ENCODE results near the gene ZNF830. TPM values are rescaled to one million over a fixed set of nuclear protein-coding genes. Genes with fewer than 3 reads are reported as not detected.
"Not testable (repeated sequence)": the region's sequence is repeated elsewhere in the genome, so short reads cannot be mapped to it uniquely, and the experiment has no call there.

ZNF830 gene
- 10 to 100 TPM; 28.0 to 33.3 TPM for total RNA-seq
- total RNA-seq, result 36.3 to 45.5 reads per million in 2 donors

- peaks cover 16% of the 10 kb centered on the region for H3K4me1 Mint-ChIP-seq
- peaks cover 2% of the 10 kb centered on the region for H3K27me3 Mint-ChIP-seq
- peak within 1 kb of the TSS; percentile 96 for H3K27ac Mint-ChIP-seq
- no peaks in the 10 kb centered on the region for H3K9me3 ChIP-seq (ENCODE audit: control insufficient read depth, low read length, poor library complexity, severe bottlenecking)
- H3K4me3 Mint-ChIP-seq, result peak within 1 kb of the TSS; percentile 94
- DNase-seq (peak; percentile 70 to 81 (median 80)), ATAC-seq (peak; percentile 90)
- H3K36me3 Mint-ChIP-seq (ENCODE audit: low read depth), result peaks cover 6% of the 10 kb centered on the region
Measured at GRCh38 chr17:34961093-34961911, at the start of gene ZNF830, which contains the start of gene CCT6B. Gene ZNF830, plus strand, starts transcription at chr17:34961540. Its CDS starts 27 bp downstream, at chr17:34961567. Gene CCT6B, minus strand, starts transcription at chr17:34961460. Its CDS starts 67 bp downstream, at chr17:34961393.

GRCh38 chr17:34913001-34913400 is 48.3 kb upstream of the ZNF830 start:
- peaks cover 3% of the 10 kb centered on the region for H3K4me1 Mint-ChIP-seq
- H3K36me3 Mint-ChIP-seq (ENCODE audit: low read depth), result peaks cover 3% of the 10 kb centered on the region
- peaks cover 29% of the 10 kb centered on the region for H3K27me3 Mint-ChIP-seq
- no peak overlapping the region for H3K27ac Mint-ChIP-seq
- ATAC-seq (no peak), DNase-seq (no peak)
- H3K9me3 ChIP-seq (ENCODE audit: control insufficient read depth, low read length, poor library complexity, severe bottlenecking), result no peaks in the 10 kb centered on the region
- H3K4me3 Mint-ChIP-seq, result no peak overlapping the region

- DNase-seq (no peak), ATAC-seq (no peak)
- no peaks in the 10 kb centered on the region for H3K9me3 ChIP-seq (ENCODE audit: control insufficient read depth, low read length, poor library complexity, severe bottlenecking)
- Mint-ChIP-seq H3K27me3 (peaks cover 9% of the 10 kb centered on the region), H3K36me3 (ENCODE audit: low read depth) (peaks cover 5% of the 10 kb centered on the region), H3K27ac (no peak overlapping the region), H3K4me1 (no peaks in the 10 kb centered on the region), H3K4me3 (no peak overlapping the region)
Measured at GRCh38 chr17:34916120-34916519, 45.2 kb upstream of the ZNF830 start.

- DNase-seq, result no peak
- H3K36me3 Mint-ChIP-seq (ENCODE audit: low read depth), result peaks cover 5% of the 10 kb centered on the region
- no peaks in the 10 kb centered on the region for H3K27me3 Mint-ChIP-seq
- H3K9me3 ChIP-seq (ENCODE audit: control insufficient read depth, low read length, poor library complexity, severe bottlenecking), result no peaks in the 10 kb centered on the region
- ATAC-seq, result no peak
- no peak overlapping the region for H3K4me3 Mint-ChIP-seq
- H3K4me1 Mint-ChIP-seq, result no peaks in the 10 kb centered on the region
- no peak overlapping the region for H3K27ac Mint-ChIP-seq
Measured at GRCh38 chr17:34917381-34917780, 44.0 kb upstream of the ZNF830 start.

GRCh38 chr17:34920676-34921075 is 40.7 kb upstream of the ZNF830 start:
- Mint-ChIP-seq H3K27ac (no peak overlapping the region), H3K4me3 (peak overlapping the region; percentile 36), H3K36me3 (ENCODE audit: low read depth) (peaks cover 2% of the 10 kb centered on the region), H3K27me3 (no peaks in the 10 kb centered on the region), H3K4me1 (no peaks in the 10 kb centered on the region)
- no peak for DNase-seq
- ATAC-seq, result no peak
- H3K9me3 ChIP-seq (ENCODE audit: control insufficient read depth, low read length, poor library complexity, severe bottlenecking), result no peaks in the 10 kb centered on the region

- Mint-ChIP-seq H3K27ac (no peak overlapping the region), H3K36me3 (ENCODE audit: low read depth) (no peaks in the 10 kb centered on the region), H3K27me3 (no peaks in the 10 kb centered on the region), H3K4me1 (no peaks in the 10 kb centered on the region), H3K4me3 (no peak overlapping the region)
- ATAC-seq, result no peak
- DNase-seq, result no peak
- H3K9me3 ChIP-seq (ENCODE audit: control insufficient read depth, low read length, poor library complexity, severe bottlenecking), result no peaks in the 10 kb centered on the region
Measured at GRCh38 chr17:34926661-34927060, 34.7 kb upstream of the ZNF830 start.

GRCh38 chr17:34930283-34930682 is 31.1 kb upstream of the ZNF830 start:
- Mint-ChIP-seq H3K27me3 (peaks cover 6% of the 10 kb centered on the region), H3K4me1 (no peaks in the 10 kb centered on the region), H3K27ac (no peak overlapping the region), H3K36me3 (ENCODE audit: low read depth) (peaks cover 2% of the 10 kb centered on the region), H3K4me3 (no peak overlapping the region)
- no peaks in the 10 kb centered on the region for H3K9me3 ChIP-seq (ENCODE audit: control insufficient read depth, low read length, poor library complexity, severe bottlenecking)
- ATAC-seq (no peak), DNase-seq (no peak)

- H3K27me3 Mint-ChIP-seq; H3K4me3 Mint-ChIP-seq; H3K36me3 Mint-ChIP-seq (ENCODE audit: low read depth); DNase-seq; H3K9me3 ChIP-seq (ENCODE audit: control insufficient read depth, low read length, poor library complexity, severe bottlenecking); ATAC-seq; H3K4me1 Mint-ChIP-seq: not testable (repeated sequence)
- H3K27ac Mint-ChIP-seq, result peak overlapping the region; percentile 51
Measured at GRCh38 chr17:34950780-34951179, 10.6 kb upstream of the ZNF830 start.

GRCh38 chr17:34958438-34958837 is 2.9 kb upstream of the ZNF830 start:
- Mint-ChIP-seq H3K4me3 (no peak overlapping the region), H3K27me3 (peaks cover 5% of the 10 kb centered on the region), H3K36me3 (ENCODE audit: low read depth) (peaks cover 5% of the 10 kb centered on the region), H3K4me1 (peaks cover 13% of the 10 kb centered on the region), H3K27ac (no peak overlapping the region)
- DNase-seq, result no peak
- no peak for ATAC-seq
- H3K9me3 ChIP-seq (ENCODE audit: control insufficient read depth, low read length, poor library complexity, severe bottlenecking), result no peaks in the 10 kb centered on the region

GRCh38 chr17:34974179-34974578 is 12.8 kb downstream of the ZNF830 start:
- H3K9me3 ChIP-seq (ENCODE audit: control insufficient read depth, low read length, poor library complexity, severe bottlenecking), result no peaks in the 10 kb centered on the region
- no peak overlapping the region for H3K27ac Mint-ChIP-seq
- peaks cover 2% of the 10 kb centered on the region for H3K36me3 Mint-ChIP-seq (ENCODE audit: low read depth)
- ATAC-seq (no peak), DNase-seq (no peak)
- H3K4me1 Mint-ChIP-seq, result peaks cover 7% of the 10 kb centered on the region
- H3K27me3 Mint-ChIP-seq, result no peaks in the 10 kb centered on the region
- no peak overlapping the region for H3K4me3 Mint-ChIP-seq

- no peak overlapping the region for H3K4me3 Mint-ChIP-seq
- H3K27ac Mint-ChIP-seq, result no peak overlapping the region
- H3K36me3 Mint-ChIP-seq (ENCODE audit: low read depth), result no peaks in the 10 kb centered on the region
- H3K27me3 Mint-ChIP-seq, result no peaks in the 10 kb centered on the region
- H3K4me1 Mint-ChIP-seq, result peaks cover 13% of the 10 kb centered on the region
- DNase-seq (no peak), ATAC-seq (no peak)
- H3K9me3 ChIP-seq (ENCODE audit: control insufficient read depth, low read length, poor library complexity, severe bottlenecking), result no peaks in the 10 kb centered on the region
Measured at GRCh38 chr17:34974794-34975785, 13.8 kb downstream of the ZNF830 start.

GRCh38 chr17:34979153-34979552 is 17.8 kb downstream of the ZNF830 start:
- no peaks in the 10 kb centered on the region for H3K27me3 Mint-ChIP-seq
- no peak overlapping the region for H3K4me3 Mint-ChIP-seq
- H3K36me3 Mint-ChIP-seq (ENCODE audit: low read depth), result peaks cover 3% of the 10 kb centered on the region
- DNase-seq (no peak), ATAC-seq (no peak)
- H3K4me1 Mint-ChIP-seq, result peaks cover 33% of the 10 kb centered on the region
- H3K27ac Mint-ChIP-seq, result peak overlapping the region; percentile 97
- H3K9me3 ChIP-seq (ENCODE audit: control insufficient read depth, low read length, poor library complexity, severe bottlenecking), result no peaks in the 10 kb centered on the region

Measured in T-helper 17 cell (primary cell).